IPS DF 6.9 (cell line): ENCODE data around the gene CFAP73.

ENCODE experiments used
- DNase-seq: peaks from one replicate; pipeline ENCODE4 v3.0.0-alpha.2; 2013; ENCODE audit warnings: low read depth, low spot score
- H3K27ac ChIP-seq: one replicate; pipeline ENCODE4 v1.5.1; 2013; ENCODE audit warnings: low read length, control low read depth
- H3K27me3 ChIP-seq: 2 replicates; pipeline ENCODE4 v1.6.1; 2013; ENCODE audit warnings: mild to moderate bottlenecking, low read length; ENCODE audit not compliant: control insufficient read depth, insufficient read depth
- H3K36me3 ChIP-seq: 2 replicates; pipeline ENCODE4 v1.6.1; 2013; ENCODE audit warnings: low read length; ENCODE audit not compliant: control insufficient read depth, insufficient read depth
- H3K4me1 ChIP-seq: 2 replicates; pipeline ENCODE4 v1.6.1; 2013; ENCODE audit warnings: low read length; ENCODE audit not compliant: control insufficient read depth, insufficient read depth
- H3K4me3 ChIP-seq: 2 replicates; pipeline ENCODE4 v1.5.1; 2013; ENCODE audit warnings: mild to moderate bottlenecking, low read length
- H3K9me3 ChIP-seq: 2 replicates; pipeline ENCODE4 v1.6.1; 2013; ENCODE audit warnings: low read length, inconsistent platforms; ENCODE audit not compliant: control insufficient read depth, insufficient read depth
- WGBS: extraction: QIAGEN DNeasy Blood & Tissue Kit; methylation state at CpG from one replicate; pipeline ENCODE4 v1.1.7; 2013; ENCODE audit warnings: mixed read lengths, missing lambda C conversion rate; ENCODE audit not compliant: insufficient read length, insufficient coverage; 5-methylcytosine and 5-hydroxymethylcytosine counted together

Gene CFAP73

GRCh38 chr12:113119980-113120669 is 29.4 kb upstream of the CFAP73 start:
- no peak for DNase-seq

GRCh38 chr12:113120670-113121370 is 28.7 kb upstream of the CFAP73 start:
- Histone ChIP-seq H3K27me3 (no peaks in the 10 kb centered on the region), H3K4me1 (no peaks in the 10 kb centered on the region), H3K9me3 (no peaks in the 10 kb centered on the region), H3K27ac (no peak overlapping the region), H3K4me3 (no peak overlapping the region), H3K36me3 (no peaks in the 10 kb centered on the region)
- no CpG with 5 or more reads among the region's 3 CpGs for WGBS
- DNase-seq = no peak

More at GRCh38 chr12:113119980-113120669, 29.4 kb upstream of the CFAP73 start:
- H3K27ac ChIP-seq = no peak overlapping the region
- no peaks in the 10 kb centered on the region for H3K36me3 ChIP-seq
- no peak overlapping the region for H3K4me3 ChIP-seq
- no peaks in the 10 kb centered on the region for H3K4me1 ChIP-seq
- no peaks in the 10 kb centered on the region for H3K9me3 ChIP-seq
- H3K27me3 ChIP-seq = no peaks in the 10 kb centered on the region
- WGBS = no CpG with 5 or more reads among the region's 4 CpGs

- Histone ChIP-seq H3K27ac (no peak overlapping the region), H3K9me3 (no peaks in the 10 kb centered on the region), H3K4me1 (no peaks in the 10 kb centered on the region), H3K4me3 (no peak overlapping the region), H3K36me3 (no peaks in the 10 kb centered on the region), H3K27me3 (no peaks in the 10 kb centered on the region)
- DNase-seq = no peak
- WGBS = no CpG with 5 or more reads among the region's 15 CpGs
Observed at GRCh38 chr12:113127791-113128199, 21.7 kb upstream of the CFAP73 start.

GRCh38 chr12:113128802-113129663 is 20.5 kb upstream of the CFAP73 start:
- Histone ChIP-seq H3K9me3 (no peaks in the 10 kb centered on the region), H3K27me3 (no peaks in the 10 kb centered on the region), H3K4me3 (no peak overlapping the region), H3K36me3 (no peaks in the 10 kb centered on the region), H3K27ac (no peak overlapping the region), H3K4me1 (no peaks in the 10 kb centered on the region)
- WGBS = no CpG with 5 or more reads among the region's 9 CpGs
- no peak for DNase-seq

- H3K27ac ChIP-seq = no peak overlapping the region
- H3K4me1 ChIP-seq = 0 out of 2 replicates have a peak, but pooled peaks cover 2% of the 10 kb centered on the region
- no peaks in the 10 kb centered on the region; the same call in 1 of the 2 replicates for H3K27me3 ChIP-seq
- WGBS = no CpG with 5 or more reads among the region's 17 CpGs
- no peak overlapping the region for H3K4me3 ChIP-seq
- DNase-seq = no peak
- no peaks in the 10 kb centered on the region for H3K36me3 ChIP-seq
- no peaks in the 10 kb centered on the region for H3K9me3 ChIP-seq
Observed at GRCh38 chr12:113129664-113130456, 19.7 kb upstream of the CFAP73 start.

- no peaks in the 10 kb centered on the region; the same call in 1 of the 2 replicates for H3K27me3 ChIP-seq
- no peaks in the 10 kb centered on the region for H3K36me3 ChIP-seq
- no peaks in the 10 kb centered on the region for H3K9me3 ChIP-seq
- WGBS = no CpG with 5 or more reads among the region's 18 CpGs
- 0 out of 2 replicates have a peak, but pooled peaks cover 2% of the 10 kb centered on the region for H3K4me1 ChIP-seq
- no peak overlapping the region for H3K27ac ChIP-seq
- DNase-seq = no peak
- no peak overlapping the region for H3K4me3 ChIP-seq
Observed at GRCh38 chr12:113130457-113131135, 18.9 kb upstream of the CFAP73 start.

GRCh38 chr12:113131556-113131955 is 18.0 kb upstream of the CFAP73 start:
- 0 out of 2 replicates have a peak, but pooled peaks cover 4% of the 10 kb centered on the region for H3K4me1 ChIP-seq
- H3K9me3 ChIP-seq = no peaks in the 10 kb centered on the region
- no peaks in the 10 kb centered on the region for H3K36me3 ChIP-seq
- no peak for DNase-seq
- H3K27ac ChIP-seq = no peak overlapping the region
- no peaks in the 10 kb centered on the region; the same call in 1 of the 2 replicates for H3K27me3 ChIP-seq
- WGBS = no CpG with 5 or more reads among the region's 1 CpG
- H3K4me3 ChIP-seq = no peak overlapping the region

GRCh38 chr12:113133036-113133435 is 16.5 kb upstream of the CFAP73 start:
- no peak for DNase-seq
- Histone ChIP-seq H3K27me3 (no peaks in the 10 kb centered on the region; the same call in 1 of the 2 replicates), H3K4me1 (0 out of 2 replicates have a peak, but pooled peaks cover 4% of the 10 kb centered on the region), H3K9me3 (no peaks in the 10 kb centered on the region), H3K36me3 (no peaks in the 10 kb centered on the region), H3K27ac (no peak overlapping the region), H3K4me3 (no peak overlapping the region)
- no CpG with 5 or more reads among the region's 6 CpGs for WGBS

GRCh38 chr12:113133666-113134065 is 15.9 kb upstream of the CFAP73 start:
- no peaks in the 10 kb centered on the region for H3K36me3 ChIP-seq
- H3K27me3 ChIP-seq = no peaks in the 10 kb centered on the region; the same call in 1 of the 2 replicates
- H3K27ac ChIP-seq = no peak overlapping the region
- no peak for DNase-seq
- H3K4me1 ChIP-seq = 0 out of 2 replicates have a peak, but pooled peaks cover 4% of the 10 kb centered on the region
- no peaks in the 10 kb centered on the region for H3K9me3 ChIP-seq
- WGBS = no CpG with 5 or more reads among the region's 3 CpGs
- no peak overlapping the region for H3K4me3 ChIP-seq
